DND-41 (cell line): ENCODE data around the gene ALDH8A1.
A peak's percentile ranks its signal among the peaks of the same experiment; 100 is the strongest.

Experiments used
- ATAC-seq: fragments of 200-7000 bp; cut with Tn5 transposase; 3 replicates; pipeline ENCODE4 v1.9.1; 2021; ENCODE audit warnings: low read depth; ENCODE audit not compliant: insufficient read depth
- DNase-seq: peaks from one replicate; pipeline ENCODE4 v3.0.0-alpha.2; 2020
- H2AFZ ChIP-seq: 2 replicates; pipeline ENCODE4 v1.6.0; 2012; ENCODE audit warnings: low read depth, low read length
- H3K27ac ChIP-seq: 2 replicates; pipeline ENCODE4 v1.5.1; 2012; ENCODE audit warnings: low read length, inconsistent platforms
- H3K27me3 ChIP-seq: fragments of 200-600 bp; sonication (generic); 2 replicates; pipeline ENCODE4 v1.6.0; 2012; ENCODE audit warnings: low read length, mild to moderate bottlenecking, inconsistent platforms; ENCODE audit not compliant: insufficient read depth, poor library complexity
- H3K36me3 ChIP-seq: 2 replicates; pipeline ENCODE4 v1.5.1; 2012; ENCODE audit warnings: low read length, inconsistent platforms; ENCODE audit not compliant: insufficient read depth
- H3K4me1 ChIP-seq: 2 replicates; pipeline ENCODE4 v1.5.1; 2012; ENCODE audit warnings: mild to moderate bottlenecking, low read length; ENCODE audit not compliant: insufficient read depth
- H3K4me2 ChIP-seq: 2 replicates; pipeline ENCODE4 v1.6.0; 2012; ENCODE audit warnings: mild to moderate bottlenecking, moderate library complexity, low read length, inconsistent platforms; ENCODE audit not compliant: insufficient read depth
- H3K4me3 ChIP-seq, 2 experiments: fragments of 200-600 bp in 1 of 2; shearing (Covaris generic) in 1 of 2; 2 replicates each; pipeline ENCODE4 v1.5.1; 2012 to 2016; ENCODE audit warnings: inconsistent platforms in 2 of 2, low read length in 2 of 2, mild to moderate bottlenecking in 2 of 2, low read depth in 1 of 2, moderate library complexity in 1 of 2
- H3K79me2 ChIP-seq: 2 replicates; pipeline ENCODE4 v1.6.0; 2012; ENCODE audit warnings: low read length, inconsistent platforms; ENCODE audit not compliant: insufficient read depth
- H3K9ac ChIP-seq: 2 replicates; pipeline ENCODE4 v1.6.0; 2012; ENCODE audit warnings: low read depth, mild to moderate bottlenecking, inconsistent platforms, low read length, moderate library complexity
- H3K9me3 ChIP-seq: 2 replicates; pipeline ENCODE4 v1.5.1; 2012; ENCODE audit warnings: low read length, moderate library complexity, mild to moderate bottlenecking, inconsistent platforms; ENCODE audit not compliant: insufficient read depth, severe bottlenecking
- H4K20me1 ChIP-seq: 2 replicates; pipeline ENCODE4 v1.6.0; 2012; ENCODE audit warnings: low read length; ENCODE audit not compliant: insufficient read depth
- CTCF ChIP-seq: IDR thresholded peaks from 2 replicates; pipeline ENCODE4 v1.5.1; 2012; ENCODE audit warnings: borderline replicate concordance, low read length, moderate library complexity, mild to moderate bottlenecking; ENCODE audit not compliant: poor library complexity, severe bottlenecking; ENCODE audit errors: extremely low read depth
- EZH2 ChIP-seq: IDR thresholded peaks from 3 replicates; pipeline ENCODE4 v1.6.1; 2012; ENCODE audit warnings: borderline replicate concordance, low read depth, mild to moderate bottlenecking, moderate library complexity, low read length, inconsistent platforms; ENCODE audit not compliant: severe bottlenecking

Gene ALDH8A1

GRCh38 chr6:134883314-134883713 lies 66.6 kb downstream of the ALDH8A1 start:
- Histone ChIP-seq H3K4me1 (no peaks in the 10 kb centered on the region), H3K79me2 (no peaks in the 10 kb centered on the region), H4K20me1 (no peaks in the 10 kb centered on the region), H3K27me3 (peaks cover 16% of the 10 kb centered on the region), H3K4me3 (no peak overlapping the region), H3K9me3 (no peaks in the 10 kb centered on the region), H3K9ac (no peak overlapping the region), H3K36me3 (no peaks in the 10 kb centered on the region), H3K4me2 (no peak overlapping the region), H3K27ac (no peak overlapping the region), H2AFZ (no peak overlapping the region)
- DNase-seq (no peak), ATAC-seq (no peak)
- no peak for TF ChIP-seq EZH2
- TF ChIP-seq CTCF, result no peak

DNA sequence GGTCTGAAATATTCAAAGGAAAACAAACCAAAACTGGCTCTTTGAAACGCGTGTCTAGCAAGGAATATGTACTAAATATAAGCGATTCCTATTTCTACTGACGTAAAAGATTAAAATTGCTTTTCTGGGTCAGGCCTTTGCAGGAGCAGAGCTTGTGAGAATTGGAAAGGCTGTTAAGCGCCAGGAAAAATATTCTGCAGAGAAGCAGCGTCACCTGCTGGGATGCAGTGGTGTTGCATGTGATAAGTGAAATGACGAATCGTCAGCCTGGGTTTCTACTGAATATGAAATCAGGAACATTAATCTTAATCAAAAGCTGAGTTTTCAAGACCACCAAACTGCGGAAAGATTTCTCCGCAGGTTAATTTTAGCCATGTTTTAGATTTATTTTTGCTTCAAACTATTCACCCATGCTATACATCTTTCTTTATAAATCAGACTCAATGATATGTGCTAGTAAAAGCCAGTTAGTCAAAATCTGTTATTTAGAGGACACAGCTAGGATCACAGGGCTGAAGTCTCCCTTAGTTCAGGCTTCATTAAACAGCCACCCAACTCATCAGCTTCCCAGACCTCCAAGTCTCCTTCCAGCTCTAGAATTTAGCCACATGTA lies 67.4 kb downstream of the ALDH8A1 start:
- peaks cover 13% of the 10 kb centered on the region for H3K27me3 ChIP-seq
- H2AFZ ChIP-seq, result no peak overlapping the region
- no peaks in the 10 kb centered on the region for H3K9me3 ChIP-seq
- no peaks in the 10 kb centered on the region for H4K20me1 ChIP-seq
- H3K9ac ChIP-seq, result no peak overlapping the region
- TF ChIP-seq CTCF, result peak; percentile 96
- TF ChIP-seq EZH2, result no peak
- no peak overlapping the region for H3K4me3 ChIP-seq
- H3K4me1 ChIP-seq, result no peaks in the 10 kb centered on the region
- H3K36me3 ChIP-seq, result no peaks in the 10 kb centered on the region
- DNase-seq (peak; percentile 63), ATAC-seq (peak; percentile 65; the same call in 2 of the 3 replicates)
- H3K27ac ChIP-seq, result no peak overlapping the region
- H3K4me2 ChIP-seq, result no peak overlapping the region
- no peaks in the 10 kb centered on the region for H3K79me2 ChIP-seq

GRCh38 chr6:134880487-134881190 lies 69.3 kb downstream of the ALDH8A1 start:
- no peak overlapping the region for H3K4me3 ChIP-seq
- no peaks in the 10 kb centered on the region for H3K36me3 ChIP-seq
- H3K9ac ChIP-seq, result no peak overlapping the region
- ATAC-seq, result no peak
- peaks cover 3% of the 10 kb centered on the region for H3K27me3 ChIP-seq
- H4K20me1 ChIP-seq, result no peaks in the 10 kb centered on the region
- H3K4me1 ChIP-seq, result no peaks in the 10 kb centered on the region
- TF ChIP-seq CTCF (no peak), EZH2 (no peak)
- H3K9me3 ChIP-seq, result peaks cover 7% of the 10 kb centered on the region
- H3K79me2 ChIP-seq, result no peaks in the 10 kb centered on the region
- no peak overlapping the region for H3K27ac ChIP-seq
- no peak overlapping the region for H2AFZ ChIP-seq
- DNase-seq, result no peak
- no peak overlapping the region for H3K4me2 ChIP-seq
